GM18909 (cell line): ENCODE results near the gene CLPTM1L.
"Not testable (repeated sequence)": the region's sequence is repeated elsewhere in the genome, so short reads cannot be mapped to it uniquely, and the experiment has no call there.

ENCODE experiments used
- ATAC-seq: cut with Tn5 transposase; IDR thresholded peaks from one replicate; pipeline ENCODE4 v1.9.1; 2021; ENCODE audit warnings: mild to moderate bottlenecking; ENCODE audit not compliant: unreplicated experiment, poor library complexity

The CLPTM1L gene

DNA sequence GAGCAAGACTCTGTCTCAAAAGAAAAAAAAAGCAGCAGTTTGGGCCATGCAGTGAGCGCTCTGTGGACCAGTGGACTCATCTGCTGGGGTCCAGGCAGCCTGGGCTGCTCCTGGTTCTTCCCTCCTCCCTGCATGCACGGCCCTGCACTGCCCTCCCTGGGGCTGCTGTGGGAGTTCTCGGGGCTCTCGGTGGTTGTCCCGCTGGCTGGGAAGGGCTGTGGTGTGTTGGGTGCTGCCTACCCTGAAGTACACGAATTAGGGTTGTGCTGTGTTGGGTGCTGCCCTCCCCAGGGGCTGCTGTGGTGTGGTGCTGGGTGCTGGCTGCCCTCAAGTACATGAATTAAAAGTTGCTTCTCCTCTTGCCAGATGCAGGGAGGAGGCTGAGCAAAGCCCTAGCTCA is 18.3 kb upstream of the CLPTM1L start:
- no peak for ATAC-seq

GRCh38 chr5:1362242-1363015 is 17.5 kb upstream of the CLPTM1L start:
- no peak for ATAC-seq

- no peak for ATAC-seq
Measured at GRCh38 chr5:1360861-1361260, 16.0 kb upstream of the CLPTM1L start.

GRCh38 chr5:1360367-1360766 is 15.5 kb upstream of the CLPTM1L start:
- ATAC-seq, result not testable (repeated sequence)

DNA sequence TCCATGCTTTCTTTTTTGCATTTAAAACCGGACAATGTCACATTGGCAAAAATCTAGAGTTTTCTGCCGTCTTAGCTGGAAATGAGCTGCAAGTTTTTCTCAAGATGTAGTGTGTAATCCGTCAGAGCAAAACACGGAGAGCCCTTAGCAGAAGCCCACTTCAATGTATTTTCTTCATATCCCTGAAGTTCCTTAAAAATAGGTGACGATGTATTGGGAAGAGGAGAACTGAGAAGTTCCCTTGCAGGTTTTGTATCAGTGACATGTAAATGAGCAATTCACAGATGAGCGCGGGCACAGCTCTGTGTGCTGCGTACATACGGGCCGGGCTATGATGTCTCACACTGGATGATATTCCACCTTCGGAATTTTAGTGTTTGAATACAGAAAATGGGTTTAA is 14.8 kb upstream of the CLPTM1L start:
- ATAC-seq, result no peak

DNA sequence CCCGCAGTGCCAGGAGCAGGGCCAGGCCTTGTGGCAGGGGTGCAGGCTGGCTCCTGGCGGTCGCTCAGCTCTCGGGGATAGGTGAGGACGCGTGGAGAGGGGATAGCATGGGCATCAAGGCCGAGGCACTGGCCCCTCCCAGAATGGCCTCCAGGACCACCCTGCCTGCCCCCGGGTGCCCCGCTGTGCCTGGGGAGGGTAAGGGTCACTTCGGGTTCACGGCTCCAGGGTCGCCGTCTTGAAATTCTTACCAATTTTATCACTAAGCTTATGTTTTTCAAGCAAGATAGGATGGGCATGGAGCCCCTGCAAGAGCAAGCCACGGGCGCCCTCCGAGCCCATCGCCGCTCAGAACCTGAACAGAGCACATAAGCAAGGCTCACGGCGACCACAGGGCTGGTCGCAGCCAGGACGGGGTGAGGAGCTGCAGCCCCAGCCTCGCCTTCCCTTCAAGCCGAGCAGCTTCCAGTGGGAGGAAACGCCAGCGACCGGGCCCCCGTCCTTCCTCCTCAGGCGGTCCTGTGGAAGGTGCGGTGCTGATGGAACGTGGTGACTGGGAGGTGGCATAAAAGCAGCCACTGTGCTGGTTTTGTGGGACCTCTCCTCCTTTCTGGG is 14.2 kb upstream of the CLPTM1L start:
- ATAC-seq, result no peak

DNA sequence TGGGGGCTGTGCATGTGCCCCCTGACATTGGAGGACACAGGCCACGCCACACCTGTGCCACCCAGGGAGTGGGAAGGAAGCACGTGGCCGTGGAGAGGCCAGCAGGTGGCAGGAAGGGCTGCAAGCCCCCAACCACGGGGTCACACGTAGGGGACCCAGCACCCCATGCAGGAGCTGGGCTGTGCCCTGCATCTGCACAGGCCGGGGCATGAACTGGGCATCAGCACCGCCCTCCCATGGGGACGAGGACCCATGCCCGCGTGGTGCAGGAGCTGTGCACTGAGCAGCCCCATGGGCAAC is 13.8 kb upstream of the CLPTM1L start:
- no peak for ATAC-seq

DNA sequence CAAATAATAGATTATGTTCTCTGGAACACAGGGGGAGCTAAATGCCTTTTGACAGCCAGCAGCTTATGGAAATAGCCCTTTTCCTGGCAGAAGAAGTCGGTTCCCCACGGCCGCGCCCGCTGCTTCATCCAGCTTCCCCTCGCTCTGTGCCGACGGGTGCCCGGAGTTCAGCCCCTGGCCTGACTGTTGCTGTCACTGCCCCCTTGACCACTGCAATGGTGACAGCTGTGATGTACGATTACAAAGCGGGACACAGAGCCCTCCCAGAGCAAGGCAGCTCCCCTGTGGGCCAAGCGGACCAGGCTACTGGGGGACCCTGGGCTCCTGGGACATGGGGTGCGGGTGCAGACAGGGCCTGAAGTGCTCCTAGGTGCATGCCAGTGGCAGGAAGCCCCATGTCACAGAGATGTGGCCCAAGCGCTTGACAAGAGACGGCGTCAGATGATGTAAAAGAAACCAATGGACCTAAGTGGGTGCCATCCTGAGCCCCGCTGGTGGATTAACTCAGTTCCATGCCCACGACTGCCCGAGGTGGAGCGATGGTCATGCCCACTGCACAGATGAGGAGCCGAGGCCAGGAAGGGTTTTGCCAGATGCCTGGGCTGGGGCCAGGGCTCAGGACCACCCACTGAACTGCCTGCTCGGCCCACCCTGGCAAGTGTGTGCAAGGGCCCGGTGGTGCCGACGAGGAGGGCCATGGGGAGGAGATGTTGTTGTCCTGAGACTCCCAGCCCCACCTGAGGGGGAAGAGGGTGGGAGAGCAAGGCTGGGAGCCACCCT is 13.2 kb upstream of the CLPTM1L start:
- ATAC-seq, result no peak

- no peak for ATAC-seq
Measured at GRCh38 chr5:1356873-1357787, 12.2 kb upstream of the CLPTM1L start.

DNA sequence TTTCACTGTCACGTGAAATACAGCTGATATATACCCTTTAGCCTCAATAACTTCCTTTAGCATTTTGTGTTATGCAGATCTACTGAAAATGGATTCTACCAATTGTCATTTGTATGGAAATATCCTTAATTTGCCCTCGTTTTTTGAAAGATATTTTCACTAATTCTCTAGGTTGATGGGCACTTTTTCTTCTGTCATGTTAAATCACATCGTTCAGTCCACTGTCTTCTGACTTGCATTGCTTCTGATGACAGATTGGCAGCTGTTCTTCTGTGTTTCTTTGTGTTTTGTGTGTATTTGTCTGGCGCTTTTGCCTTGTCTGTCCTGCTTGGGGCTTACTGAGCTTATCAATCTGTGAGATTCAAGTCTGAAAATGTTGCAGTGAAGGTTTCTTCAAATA is 9.7 kb upstream of the CLPTM1L start:
- no peak for ATAC-seq

DNA sequence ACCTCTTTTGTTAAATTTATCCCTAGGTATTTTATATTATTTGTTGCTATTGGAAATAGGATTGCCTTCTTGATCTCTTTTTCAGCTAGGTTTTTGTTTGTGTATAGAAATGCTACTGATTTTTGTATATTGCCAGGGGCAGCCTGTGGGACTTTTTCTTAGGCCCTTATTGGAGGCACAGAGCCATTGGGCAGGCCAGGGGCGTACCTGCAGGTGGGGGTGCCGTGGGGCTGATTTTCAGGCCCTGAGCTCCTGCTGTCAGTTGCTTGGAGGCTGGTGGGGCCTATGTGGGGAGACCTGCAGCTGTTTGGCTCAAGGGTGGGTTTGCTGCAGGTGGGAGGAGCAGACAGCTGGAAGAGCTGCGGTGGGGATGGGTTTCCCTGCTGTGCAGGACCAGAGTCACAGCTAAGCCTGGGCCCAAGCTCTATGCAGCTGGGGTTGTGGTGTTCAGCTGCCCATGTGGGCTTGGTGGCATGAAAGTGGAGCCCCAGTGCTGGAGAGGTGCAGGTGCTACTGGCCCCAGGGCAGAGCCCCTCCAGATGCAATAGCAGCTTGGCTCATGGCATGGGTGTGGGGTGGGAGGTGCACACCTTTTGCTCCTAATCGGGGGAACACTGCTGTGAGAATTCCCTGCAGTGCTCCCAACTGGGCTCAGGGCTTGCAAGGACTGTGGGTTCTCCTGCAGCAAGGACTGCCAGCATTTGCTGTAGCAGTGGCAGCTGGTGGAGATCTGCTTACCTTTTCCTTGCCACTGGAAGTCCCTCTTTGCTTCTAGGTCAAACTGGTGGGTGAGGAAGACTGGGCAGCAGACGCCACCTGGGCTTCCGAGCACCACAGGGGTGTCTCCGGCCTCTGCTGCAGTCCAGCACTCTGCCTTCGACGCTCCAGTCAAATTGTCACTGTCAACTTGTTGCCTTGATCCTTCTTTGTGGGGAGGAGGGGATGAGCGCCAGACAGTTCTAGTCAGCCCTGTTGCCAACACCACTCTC is 7.6 kb upstream of the CLPTM1L start:
- no peak for ATAC-seq

DNA sequence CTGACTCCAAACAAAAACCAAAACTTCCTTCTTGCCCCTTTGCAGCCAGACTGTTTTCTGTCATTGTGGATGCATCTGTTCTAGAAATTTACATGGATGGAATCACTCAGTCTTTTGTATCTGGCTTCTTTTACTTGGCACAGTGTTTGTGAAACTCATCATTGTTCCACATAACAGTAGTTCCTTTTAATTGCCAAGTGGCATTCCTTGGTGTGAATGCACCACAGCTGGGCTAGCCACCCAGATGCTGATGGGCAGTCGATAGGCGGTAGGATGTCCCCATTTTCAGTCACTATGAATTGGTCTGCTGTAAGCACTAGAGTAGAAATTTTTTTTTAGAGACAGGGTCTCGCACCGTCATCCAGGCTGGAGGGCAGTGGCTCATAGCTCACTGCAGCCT is 6.3 kb upstream of the CLPTM1L start:
- no peak for ATAC-seq

- ATAC-seq, result no peak
Measured at GRCh38 chr5:1349246-1349645, 4.3 kb upstream of the CLPTM1L start.

DNA sequence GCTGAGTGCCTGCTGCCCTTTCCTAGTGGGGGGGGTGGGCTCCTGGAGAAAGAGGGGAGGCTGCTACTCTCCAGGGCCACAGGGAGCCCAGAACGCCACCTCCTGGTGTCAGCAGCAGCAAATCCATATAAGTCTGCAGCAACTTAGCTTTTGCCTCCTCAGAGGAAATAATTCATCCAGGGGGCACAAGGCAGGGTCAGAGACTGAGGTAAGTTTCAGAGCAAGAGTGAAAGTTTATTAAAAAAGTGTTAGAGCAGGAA is 4.0 kb upstream of the CLPTM1L start:
- ATAC-seq, result no peak

GRCh38 chr5:1347571-1347970 is 2.7 kb upstream of the CLPTM1L start:
- ATAC-seq, result no peak

GRCh38 chr5:1346627-1347440 is 1.9 kb upstream of the CLPTM1L start:
- ATAC-seq, result no peak

DNA sequence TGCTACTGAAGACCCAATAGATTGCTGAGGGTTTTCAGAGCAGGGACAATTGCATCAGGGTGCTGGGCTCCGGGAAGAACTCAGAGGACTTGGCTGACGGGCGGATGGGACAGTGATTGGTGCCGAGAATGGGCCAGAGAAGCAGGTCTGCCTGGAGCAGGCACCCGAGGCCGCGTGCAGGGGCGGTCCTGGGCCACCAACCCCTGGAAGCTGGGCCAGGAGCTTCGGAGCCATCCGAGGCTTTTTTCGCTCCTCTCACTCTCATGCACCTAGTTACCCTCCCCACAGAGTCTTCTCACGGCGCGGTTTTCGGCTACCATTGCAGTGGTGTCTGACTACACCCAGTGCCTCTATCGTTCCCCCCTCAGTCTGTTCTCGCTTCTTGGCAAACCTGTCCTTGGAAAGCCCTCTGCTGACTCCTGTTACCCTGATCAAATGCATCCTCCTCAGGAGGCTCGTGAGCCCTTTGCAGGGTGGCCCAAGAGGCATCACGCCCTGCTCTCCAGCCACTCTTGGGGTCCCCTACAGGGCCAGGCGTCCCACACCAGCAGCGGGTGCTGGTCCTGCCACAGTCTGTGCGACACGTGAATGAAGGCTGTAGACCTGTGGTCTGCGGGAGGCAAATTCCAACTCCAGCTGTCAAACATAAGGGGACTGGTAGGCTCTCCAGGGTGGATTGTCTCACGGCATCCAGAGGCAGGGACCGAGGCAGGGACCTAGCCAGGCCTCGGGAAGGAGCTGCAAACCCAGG is 1.2 kb upstream of the CLPTM1L start:
- ATAC-seq, result no peak
